ENCODE data around the gene CXCL17.
"Not testable (repeated sequence)": the region's sequence is repeated elsewhere in the genome, so short reads cannot be mapped to it uniquely, and the experiment has no call there.

The CXCL17 gene, protein sequence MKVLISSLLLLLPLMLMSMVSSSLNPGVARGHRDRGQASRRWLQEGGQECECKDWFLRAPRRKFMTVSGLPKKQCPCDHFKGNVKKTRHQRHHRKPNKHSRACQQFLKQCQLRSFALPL

DNA sequence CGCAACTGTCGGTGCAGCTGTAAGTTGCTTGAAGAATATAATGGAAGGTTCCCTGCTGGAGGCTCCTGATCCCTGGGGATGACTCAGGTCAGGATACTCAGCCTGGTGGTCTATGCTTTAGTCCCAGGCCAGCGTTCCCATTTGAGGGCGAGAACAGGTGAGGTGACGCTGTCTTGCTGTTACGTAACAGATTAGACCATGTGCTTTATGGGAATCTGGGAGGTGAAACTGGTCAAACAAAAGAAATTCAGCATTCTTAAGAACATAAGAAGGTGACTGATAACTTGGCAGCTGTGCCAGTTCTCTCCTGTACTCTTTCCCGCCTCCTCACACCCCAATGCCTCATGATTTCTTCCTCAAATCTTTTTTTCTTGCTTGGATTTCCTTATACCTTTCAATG lies at the start of gene CXCL17:
CXCL17 (minus strand) TSS at position 114 of the 400 bp plus-strand sequence. CDS start 114 bp downstream, outside the sequence.
- DNase-seq (ENCODE audit: low read depth in 2 of 2, low spot score in 1 of 2), result no peak

DNA sequence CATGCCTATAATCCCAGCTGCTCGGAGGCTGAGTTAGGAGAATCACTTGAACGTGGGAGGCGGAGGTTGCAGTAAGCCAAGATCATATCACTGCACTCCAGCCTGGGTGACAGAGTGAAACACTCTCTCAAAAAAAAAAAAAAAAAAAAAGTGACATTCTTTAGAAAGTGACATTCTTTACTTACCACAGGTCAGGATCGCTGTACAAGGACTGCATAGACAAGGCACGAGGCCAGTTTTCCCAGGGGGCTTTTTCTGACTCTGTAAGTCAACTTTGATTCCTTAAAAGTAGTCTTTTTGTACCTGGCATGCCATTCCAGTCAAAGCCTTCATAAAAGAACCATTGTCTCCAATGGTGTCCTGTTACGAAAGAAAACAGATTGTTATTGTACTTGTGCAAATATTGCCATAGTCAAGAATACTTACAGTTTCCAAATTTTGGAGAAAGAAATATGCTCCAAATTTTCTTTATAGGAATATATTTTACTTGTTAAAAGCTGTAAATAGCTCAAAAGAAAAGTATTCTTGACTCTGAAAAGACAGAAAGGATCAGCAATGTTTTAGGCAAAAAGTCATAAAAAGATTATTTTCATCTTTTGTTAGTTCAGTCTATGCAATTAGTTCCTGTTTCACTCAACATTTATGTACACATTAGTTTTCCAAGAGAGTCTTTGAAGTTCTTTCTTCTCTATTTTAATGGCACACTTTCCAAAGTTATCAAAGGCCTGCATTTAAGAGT lies 46.2 kb upstream of the CXCL17 start:
- DNase-seq (ENCODE audit: low read depth in 2 of 2, low spot score in 1 of 2), result no peak

GRCh38 chr19:42487798-42488178 lies 45.0 kb upstream of the CXCL17 start:
- no peak for DNase-seq (ENCODE audit: low read depth in 2 of 2, low spot score in 1 of 2)

- no peak for DNase-seq (ENCODE audit: low read depth in 2 of 2, low spot score in 1 of 2)
Measured at GRCh38 chr19:42487032-42487797, 44.5 kb upstream of the CXCL17 start.

DNA sequence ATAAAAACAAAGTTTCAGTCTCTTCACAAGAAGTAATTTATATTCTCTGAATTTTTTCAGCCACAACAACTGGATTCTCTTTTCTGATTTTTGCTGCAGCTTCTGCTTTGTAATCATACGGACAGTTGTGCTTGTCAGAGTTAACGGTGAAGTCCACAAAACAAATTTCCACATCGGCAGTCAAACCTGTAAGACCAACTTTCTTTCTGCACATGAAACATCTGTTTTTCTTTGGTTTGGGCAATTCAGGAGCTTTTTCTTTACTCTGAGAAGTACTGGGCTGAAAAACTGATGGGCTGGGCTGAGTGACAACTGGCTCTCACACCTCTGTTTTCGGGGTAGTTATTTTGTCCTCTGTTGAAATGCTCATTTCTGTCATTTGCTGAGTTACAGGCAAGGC lies 42.3 kb upstream of the CXCL17 start:
- not testable (repeated sequence) for DNase-seq (ENCODE audit: low read depth in 2 of 2, low spot score in 1 of 2)

DNA sequence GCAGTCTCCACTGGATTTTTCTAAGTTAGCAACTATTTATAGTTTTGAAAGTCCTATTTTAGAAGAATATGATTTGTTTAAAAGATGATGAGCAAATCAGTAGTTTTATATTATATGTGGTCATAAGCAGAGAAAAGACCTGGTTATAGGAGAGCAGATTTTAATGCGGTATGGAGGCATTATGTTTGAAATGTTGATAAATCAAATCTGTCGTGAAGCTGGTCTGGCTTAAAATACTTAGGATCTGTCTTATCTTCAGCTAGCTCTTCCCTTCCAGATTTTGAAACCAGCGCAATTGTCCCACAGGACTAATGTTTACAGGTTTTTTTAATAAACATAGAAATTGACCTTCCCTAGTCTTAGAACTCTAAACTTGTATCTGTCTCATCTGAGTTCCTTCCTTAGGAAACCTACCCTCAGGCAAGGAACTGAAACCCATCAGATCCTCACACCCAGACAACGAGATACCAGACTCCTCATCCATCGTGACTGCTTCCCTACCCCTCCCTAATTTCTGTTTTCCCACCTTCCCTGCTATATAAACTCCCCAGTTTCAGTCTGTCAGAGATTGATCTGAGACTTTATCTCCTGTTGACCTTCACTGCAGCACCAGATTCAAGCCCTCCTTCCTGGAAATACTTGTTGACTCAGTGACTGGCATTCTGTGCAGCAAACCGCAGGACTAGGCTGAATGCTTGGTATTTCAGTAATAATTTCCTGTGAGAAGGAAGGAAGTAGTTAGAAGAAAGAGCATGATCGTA lies 37.8 kb upstream of the CXCL17 start:
- DNase-seq (ENCODE audit: low read depth in 2 of 2, low spot score in 1 of 2), result peak in 1 of 2 donors; percentile 1

DNA sequence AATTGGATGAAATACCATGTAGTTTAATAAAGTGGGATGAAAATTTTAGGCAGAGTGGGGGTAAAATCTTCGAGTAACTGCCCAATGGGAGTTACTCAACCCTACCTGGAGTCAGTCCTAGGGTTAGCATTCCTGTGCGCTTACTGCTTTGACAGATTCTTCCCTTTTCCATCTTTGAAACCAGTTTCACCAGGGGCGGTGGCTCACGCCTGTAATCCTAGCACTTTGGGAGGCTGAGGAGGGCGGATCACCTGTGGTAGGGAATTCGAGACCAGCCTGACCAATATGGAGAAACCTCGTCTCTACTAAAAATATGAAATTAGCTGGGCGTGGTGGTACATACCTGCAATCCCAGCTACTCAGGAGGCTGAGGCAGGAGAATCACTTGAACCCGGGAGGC lies 37.0 kb upstream of the CXCL17 start:
- no peak for DNase-seq (ENCODE audit: low read depth in 2 of 2, low spot score in 1 of 2)

DNA sequence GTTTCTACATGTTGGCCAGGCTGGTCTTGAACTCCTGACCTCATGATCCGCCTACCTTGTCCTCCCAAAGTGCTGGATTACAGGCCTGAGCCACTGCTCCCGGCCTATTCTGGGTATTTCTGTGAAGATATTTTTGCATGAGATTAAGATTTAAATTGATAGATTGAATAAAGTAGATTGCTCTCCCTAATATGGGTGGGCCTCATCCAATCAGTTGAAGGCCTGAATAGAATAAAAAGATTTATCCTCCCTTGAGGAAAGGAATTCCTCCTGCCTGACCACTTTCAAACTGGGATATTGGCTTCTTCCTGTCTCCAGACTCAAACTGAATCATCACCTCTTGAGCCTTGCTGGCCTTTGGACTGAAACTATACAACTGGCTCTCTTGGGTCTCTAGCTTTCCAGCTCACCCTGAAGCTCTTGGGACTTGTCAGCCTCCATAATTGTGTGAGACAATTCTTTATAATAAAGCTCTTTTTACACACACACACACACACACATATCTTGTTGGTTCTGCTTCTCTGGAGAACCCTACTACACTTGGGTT lies 36.1 kb upstream of the CXCL17 start:
- no peak for DNase-seq (ENCODE audit: low read depth in 2 of 2, low spot score in 1 of 2)

DNA sequence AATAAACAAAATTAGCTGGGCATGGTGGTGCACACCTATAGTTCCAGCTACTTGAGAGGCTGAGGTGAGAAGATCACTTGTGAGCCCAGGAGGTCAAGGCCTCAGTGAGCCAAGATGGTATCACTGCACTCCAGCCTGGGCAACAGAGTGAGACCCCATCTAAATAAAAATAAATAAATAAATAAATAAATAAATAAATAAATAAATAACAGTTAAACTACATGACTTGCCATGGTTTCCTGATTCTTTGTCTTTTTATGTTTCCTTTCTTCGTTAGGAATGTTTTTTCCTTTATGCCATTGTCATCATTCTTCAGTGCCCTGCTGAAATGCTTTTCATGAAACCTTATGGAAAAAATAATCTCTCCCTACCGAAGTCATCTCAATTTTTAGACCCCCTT lies 35.2 kb upstream of the CXCL17 start:
- DNase-seq (ENCODE audit: low read depth in 2 of 2, low spot score in 1 of 2), result no peak

- no peak for DNase-seq (ENCODE audit: low read depth in 2 of 2, low spot score in 1 of 2)
Measured at GRCh38 chr19:42477117-42477516, 34.4 kb upstream of the CXCL17 start.

GRCh38 chr19:42475366-42475765 lies 32.6 kb upstream of the CXCL17 start:
- no peak for DNase-seq (ENCODE audit: low read depth in 2 of 2, low spot score in 1 of 2)

DNA sequence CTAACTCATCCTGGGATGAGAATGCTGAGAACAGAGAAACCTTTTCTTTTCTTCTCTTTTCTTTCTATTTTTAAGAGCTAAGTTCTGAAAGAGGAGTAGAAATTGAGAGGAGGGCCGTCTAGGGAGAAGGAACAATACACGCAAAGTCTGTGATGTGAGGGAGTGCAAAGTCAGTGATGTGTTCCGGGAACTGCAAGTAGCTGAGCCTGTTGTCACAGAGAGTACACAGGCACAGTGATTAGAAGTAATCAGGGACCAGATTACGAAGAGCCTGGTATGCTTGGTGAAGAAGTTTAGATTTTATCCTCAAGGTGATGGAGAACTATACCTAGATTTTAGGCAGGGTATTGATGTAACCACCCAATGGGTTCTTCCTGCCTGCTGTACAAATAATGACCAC lies 32.0 kb upstream of the CXCL17 start:
- DNase-seq (ENCODE audit: low read depth in 2 of 2, low spot score in 1 of 2), result no peak

GRCh38 chr19:42473686-42474085 lies 30.9 kb upstream of the CXCL17 start:
- DNase-seq (ENCODE audit: low read depth in 2 of 2, low spot score in 1 of 2), result no peak

DNA sequence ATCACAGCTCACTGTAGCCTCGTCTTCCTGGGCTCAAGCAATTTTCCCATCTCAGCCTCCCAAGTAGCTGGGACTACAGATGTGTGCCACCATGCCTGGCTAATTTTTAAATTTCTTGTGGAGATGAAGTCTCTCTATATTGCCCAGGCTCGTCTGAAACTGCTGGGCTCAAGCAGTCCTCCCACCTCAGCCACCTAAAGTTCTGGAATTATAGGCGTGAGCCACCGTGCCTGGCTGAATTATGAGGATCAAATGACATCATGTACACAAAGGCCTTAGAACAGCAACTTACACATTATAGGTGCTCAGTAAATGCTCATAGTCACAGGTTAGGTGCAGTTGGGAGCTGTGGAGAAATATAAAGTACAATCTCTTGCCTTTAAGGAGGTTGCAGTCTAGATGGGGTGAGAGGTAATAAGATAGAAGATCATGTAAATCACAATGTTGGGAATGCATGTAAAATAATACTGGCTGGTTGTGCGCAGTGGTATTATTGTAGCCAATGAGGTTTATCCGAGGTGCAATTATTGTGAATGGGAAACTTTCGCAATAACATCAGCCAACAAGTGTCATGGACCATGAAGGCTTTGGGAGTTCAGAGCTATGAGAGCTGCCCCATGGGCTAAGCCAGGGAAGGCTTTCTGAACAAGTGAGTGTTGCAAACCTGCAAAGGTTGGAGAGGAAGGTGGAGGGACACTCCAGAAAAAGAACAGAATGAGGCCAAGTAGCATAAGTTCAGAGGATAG lies 29.8 kb upstream of the CXCL17 start:
- no peak for DNase-seq (ENCODE audit: low read depth in 2 of 2, low spot score in 1 of 2)

GRCh38 chr19:42471554-42472249 lies 29.0 kb upstream of the CXCL17 start:
- no peak for DNase-seq (ENCODE audit: low read depth in 2 of 2, low spot score in 1 of 2)

DNA sequence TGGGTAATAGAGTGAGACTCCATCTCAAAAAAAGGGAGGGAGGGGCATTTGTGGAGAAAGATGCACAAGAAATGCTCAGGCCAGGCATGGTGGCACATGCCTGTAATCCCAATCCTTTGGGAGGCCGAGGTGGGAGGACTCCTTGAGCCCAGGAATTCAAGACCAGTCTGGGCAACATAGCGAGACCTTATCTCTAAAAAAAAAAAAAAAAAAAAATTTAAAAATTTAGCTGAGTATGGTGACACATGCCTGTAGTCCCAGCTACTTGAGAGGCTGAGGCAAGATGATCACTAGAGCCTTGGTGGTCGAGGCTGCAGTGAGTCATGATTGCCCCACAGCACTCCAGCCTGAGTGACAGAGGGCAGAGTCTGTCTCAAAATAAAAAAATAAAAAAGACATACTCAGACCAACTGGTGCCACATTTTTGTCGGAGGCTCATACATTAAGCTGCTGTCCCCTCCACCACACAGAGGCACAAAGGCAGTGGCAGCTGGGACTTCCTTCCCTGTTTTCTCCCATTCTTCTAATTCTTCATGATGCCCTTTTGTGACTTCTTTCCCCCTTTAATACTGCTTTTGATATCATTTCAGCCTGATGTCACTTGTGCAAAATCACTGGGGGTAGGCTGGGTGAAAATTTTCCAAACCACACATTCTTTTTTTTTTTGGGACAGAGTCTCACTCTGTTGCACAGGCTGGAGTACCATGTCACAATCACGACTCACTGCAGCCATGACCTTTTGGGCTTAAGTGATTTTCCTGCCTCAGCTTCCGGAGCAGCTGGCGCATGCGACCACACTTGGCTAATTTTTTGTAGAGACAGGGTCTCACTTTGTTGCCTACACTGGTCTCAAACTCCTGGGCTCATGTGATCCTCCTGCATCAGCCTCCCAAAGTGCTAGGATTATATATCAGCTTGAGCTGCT lies 26.8 kb upstream of the CXCL17 start:
- no peak for DNase-seq (ENCODE audit: low read depth in 2 of 2, low spot score in 1 of 2)

DNA sequence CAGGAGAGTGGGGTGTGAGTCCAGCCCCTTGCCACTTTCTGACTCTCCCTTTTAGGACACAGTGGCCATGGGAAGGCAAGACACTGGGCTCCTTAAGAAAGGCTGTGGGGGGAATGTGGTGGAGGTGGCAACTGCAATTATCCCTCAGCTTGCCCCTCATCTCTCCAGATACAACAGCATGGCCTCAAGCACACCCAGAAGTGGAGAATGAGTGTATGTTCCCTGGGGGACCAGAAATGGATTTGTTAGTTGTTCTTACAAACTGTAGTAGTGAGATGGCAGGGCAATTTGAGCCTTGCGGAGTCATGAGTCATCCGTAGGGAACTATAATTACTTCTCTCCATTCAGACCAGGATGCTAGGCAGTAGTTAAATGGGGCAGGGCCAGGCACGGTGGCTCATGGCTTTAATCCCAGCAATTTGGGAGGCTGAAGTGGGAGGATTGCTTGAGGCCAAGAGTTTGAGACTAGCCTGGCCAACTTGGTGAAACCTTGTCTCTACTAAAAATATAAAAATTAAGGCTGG lies 25.6 kb upstream of the CXCL17 start:
- DNase-seq (ENCODE audit: low read depth in 2 of 2, low spot score in 1 of 2), result no peak

DNA sequence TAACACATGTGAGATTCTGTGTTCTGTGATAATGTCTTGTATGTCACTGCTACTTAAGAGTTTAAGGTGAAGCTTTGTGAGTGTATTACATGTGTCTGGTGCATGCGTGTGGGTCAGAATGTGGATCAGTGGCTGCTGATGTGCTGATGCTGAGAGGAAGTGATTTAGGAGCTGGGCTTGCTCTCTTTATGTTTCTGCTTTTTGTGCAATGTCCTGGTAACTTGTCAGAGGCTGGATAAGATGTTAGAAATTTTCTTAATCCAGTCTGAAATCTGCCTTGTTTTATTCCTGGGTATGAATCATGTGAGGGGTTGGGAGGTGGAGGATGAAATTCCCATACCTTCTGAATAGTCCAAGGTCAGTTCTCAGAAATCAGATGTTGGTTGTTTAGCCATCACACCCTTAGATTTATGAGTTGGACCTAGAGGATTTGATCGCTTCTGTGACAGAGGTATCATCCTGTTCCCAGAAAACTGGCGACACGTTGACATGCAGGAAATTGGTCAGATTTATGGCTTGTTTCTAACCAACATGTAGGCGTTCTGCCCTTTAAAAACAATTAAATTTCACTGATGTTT lies 24.5 kb upstream of the CXCL17 start:
- DNase-seq (ENCODE audit: low read depth in 2 of 2, low spot score in 1 of 2), result no peak

Data from stimulated activated CD8-positive, alpha-beta memory T cell treated with anti-CD3 and anti-CD28 coated beads, Interleukin-4, amount 100 ng/mL, for 4 hours (primary cell).